Type B pancreatic cell (in vitro differentiated cells): ENCODE measurements around the gene TXLNB. TPM values are rescaled to one million over a fixed set of nuclear protein-coding genes. Genes with fewer than 3 reads are reported as not detected.

Source experiments
- DNase-seq: peaks from one replicate; pipeline ENCODE4 v3.0.0; 2021; ENCODE audit warnings: mixed read lengths; ENCODE audit not compliant: unreplicated experiment; ENCODE audit errors: extremely low spot score
- H3K27ac Mint-ChIP-seq: 2 replicates; pipeline ENCODE4 v1.8.0; 2021; ENCODE audit warnings: mild to moderate bottlenecking, mixed read lengths
- H3K27me3 Mint-ChIP-seq: 2 replicates; pipeline ENCODE4 v1.8.0; 2021; ENCODE audit warnings: mixed read lengths
- H3K36me3 Mint-ChIP-seq: 2 replicates; pipeline ENCODE4 v1.8.0; 2021; ENCODE audit warnings: mixed read lengths
- H3K4me1 Mint-ChIP-seq: one replicate; pipeline ENCODE4 v1.8.0; 2021; ENCODE audit warnings: mixed read lengths; ENCODE audit not compliant: unreplicated experiment
- H3K4me3 Mint-ChIP-seq: 2 replicates; pipeline ENCODE4 v1.8.0; 2021; ENCODE audit warnings: mild to moderate bottlenecking, mixed read lengths
- H3K9me3 Mint-ChIP-seq: 2 replicates; pipeline ENCODE4 v1.8.0; 2021; ENCODE audit warnings: mixed read lengths
- total RNA-seq: library from RNA; stranded (reverse); gene quantifications from 2 replicates; pipeline ENCODE4 v1.2.1, GENCODE V29; 2021; ENCODE audit warnings: low replicate concordance
- TF ChIP-seq, protein P1 (sequence below): fragments of 200-600 bp; sonication (generic); conservative IDR thresholded peaks from 2 replicates; pipeline ENCODE4 v1.5.0; 2021; ENCODE audit warnings: antibody characterized with exemption, mild to moderate bottlenecking

TXLNB gene
- total RNA-seq, 1 donor from 2014 or later, result 0.22 TPM

- H3K36me3 Mint-ChIP-seq, result no peaks in the 10 kb centered on the region
- H3K4me1 Mint-ChIP-seq, result peaks cover 18% of the 10 kb centered on the region
- no peaks in the 10 kb centered on the region for H3K9me3 Mint-ChIP-seq
- no peaks in the 10 kb centered on the region for H3K27me3 Mint-ChIP-seq
- TF ChIP-seq, protein P1, sequence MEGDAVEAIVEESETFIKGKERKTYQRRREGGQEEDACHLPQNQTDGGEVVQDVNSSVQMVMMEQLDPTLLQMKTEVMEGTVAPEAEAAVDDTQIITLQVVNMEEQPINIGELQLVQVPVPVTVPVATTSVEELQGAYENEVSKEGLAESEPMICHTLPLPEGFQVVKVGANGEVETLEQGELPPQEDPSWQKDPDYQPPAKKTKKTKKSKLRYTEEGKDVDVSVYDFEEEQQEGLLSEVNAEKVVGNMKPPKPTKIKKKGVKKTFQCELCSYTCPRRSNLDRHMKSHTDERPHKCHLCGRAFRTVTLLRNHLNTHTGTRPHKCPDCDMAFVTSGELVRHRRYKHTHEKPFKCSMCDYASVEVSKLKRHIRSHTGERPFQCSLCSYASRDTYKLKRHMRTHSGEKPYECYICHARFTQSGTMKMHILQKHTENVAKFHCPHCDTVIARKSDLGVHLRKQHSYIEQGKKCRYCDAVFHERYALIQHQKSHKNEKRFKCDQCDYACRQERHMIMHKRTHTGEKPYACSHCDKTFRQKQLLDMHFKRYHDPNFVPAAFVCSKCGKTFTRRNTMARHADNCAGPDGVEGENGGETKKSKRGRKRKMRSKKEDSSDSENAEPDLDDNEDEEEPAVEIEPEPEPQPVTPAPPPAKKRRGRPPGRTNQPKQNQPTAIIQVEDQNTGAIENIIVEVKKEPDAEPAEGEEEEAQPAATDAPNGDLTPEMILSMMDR, result no peak
- DNase-seq, result no peak
- H3K4me3 Mint-ChIP-seq, result no peak overlapping the region
- H3K27ac Mint-ChIP-seq, result no peak overlapping the region
Observed at GRCh38 chr6:139323511-139324300, 31.9 kb upstream of the TXLNB start.

DNA sequence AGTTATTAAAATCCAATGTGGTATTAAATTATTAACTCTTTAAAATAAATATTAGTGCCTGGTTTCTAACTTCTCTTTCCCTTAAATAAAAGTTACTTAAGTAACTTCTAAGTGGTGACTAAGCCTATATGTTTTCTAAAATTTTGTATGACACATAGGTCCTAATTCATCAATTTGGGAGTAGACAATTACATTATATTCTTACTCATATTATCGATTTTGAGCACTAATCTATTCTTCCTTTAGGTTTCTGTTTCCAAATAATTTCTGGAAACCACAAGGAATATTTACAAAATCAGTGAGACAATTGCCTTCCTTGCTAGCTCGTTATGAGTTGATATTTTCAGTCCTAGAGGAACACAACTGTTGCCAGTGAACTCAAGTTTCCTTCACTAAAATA lies 28.3 kb upstream of the TXLNB start:
- TF ChIP-seq, protein P1, result no peak
- DNase-seq, result no peak
- H3K36me3 Mint-ChIP-seq, result no peaks in the 10 kb centered on the region
- H3K4me3 Mint-ChIP-seq, result no peak overlapping the region
- H3K9me3 Mint-ChIP-seq, result no peaks in the 10 kb centered on the region
- no peaks in the 10 kb centered on the region for H3K27me3 Mint-ChIP-seq
- no peak overlapping the region for H3K27ac Mint-ChIP-seq
- peaks cover 11% of the 10 kb centered on the region for H3K4me1 Mint-ChIP-seq

DNA sequence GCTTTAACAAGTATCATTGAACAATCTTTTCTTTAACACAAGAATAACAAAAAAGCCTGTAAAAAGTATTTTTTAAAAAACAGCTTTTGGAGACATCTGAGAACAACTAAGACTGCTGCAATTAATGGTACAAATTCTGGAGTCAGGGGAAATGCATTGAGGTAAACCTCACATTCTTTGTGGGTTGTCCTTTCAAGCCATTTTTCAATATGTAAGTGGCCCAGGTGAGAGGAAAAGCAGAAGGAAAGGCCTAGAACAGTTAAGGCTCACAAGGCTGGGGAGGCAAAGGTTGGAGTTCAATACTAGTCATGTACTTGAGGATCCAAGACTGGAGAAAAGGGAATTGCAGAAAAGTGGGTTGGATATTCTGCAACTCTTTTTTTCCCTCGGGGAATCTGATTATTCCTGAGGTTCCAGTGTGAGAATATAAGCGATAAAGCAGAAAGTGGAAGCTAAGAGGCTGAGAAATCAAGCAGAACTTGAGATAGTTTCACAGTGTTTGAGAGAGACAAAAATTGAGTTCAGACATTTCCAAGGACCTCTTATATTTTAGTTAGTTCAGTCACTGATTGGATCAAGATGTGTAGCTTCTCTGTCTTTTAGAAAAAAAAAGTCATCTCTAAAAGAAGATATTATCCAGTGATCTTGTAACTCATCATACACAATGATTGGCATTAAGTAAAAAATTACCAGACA lies 25.0 kb upstream of the TXLNB start:
- Mint-ChIP-seq H3K4me3 (no peak overlapping the region), H3K27ac (no peak overlapping the region), H3K9me3 (no peaks in the 10 kb centered on the region), H3K27me3 (no peaks in the 10 kb centered on the region), H3K4me1 (peaks cover 15% of the 10 kb centered on the region), H3K36me3 (no peaks in the 10 kb centered on the region)
- no peak for DNase-seq
- TF ChIP-seq, protein P1, result no peak

GRCh38 chr6:139313784-139314545 lies 22.2 kb upstream of the TXLNB start:
- TF ChIP-seq, protein P1, result no peak
- Mint-ChIP-seq H3K27me3 (no peaks in the 10 kb centered on the region), H3K4me3 (no peak overlapping the region), H3K9me3 (no peaks in the 10 kb centered on the region), H3K36me3 (no peaks in the 10 kb centered on the region), H3K27ac (no peak overlapping the region), H3K4me1 (peaks cover 19% of the 10 kb centered on the region)
- no peak for DNase-seq

- no peaks in the 10 kb centered on the region for H3K9me3 Mint-ChIP-seq
- H3K36me3 Mint-ChIP-seq, result no peaks in the 10 kb centered on the region
- no peak overlapping the region for H3K4me3 Mint-ChIP-seq
- no peaks in the 10 kb centered on the region for H3K27me3 Mint-ChIP-seq
- peaks cover 19% of the 10 kb centered on the region for H3K4me1 Mint-ChIP-seq
- no peak overlapping the region for H3K27ac Mint-ChIP-seq
- no peak for DNase-seq
- TF ChIP-seq, protein P1, result no peak
Observed at GRCh38 chr6:139313229-139313628, 21.4 kb upstream of the TXLNB start.
